K562 (cell line): ENCODE measurements around the gene CITED2. TPM values are rescaled to one million over a fixed set of nuclear protein-coding genes. Genes with fewer than 3 reads are reported as not detected.

Source experiments
- BHLHE40 ChIP-seq: IDR thresholded peaks from 2 replicates; pipeline ENCODE4 v1.6.1; 2011; ENCODE audit warnings: low read length, improper control_type of control experiment
- BRCA1 ChIP-seq, 2 experiments: fragments of 450-650 bp in 1 of 2; sonication (generic) in 1 of 2; formaldehyde crosslinking in 1 of 2; IDR thresholded peaks; 2 replicates each; pipeline versions ENCODE4 v1.5.0 to v1.6.1; 2017 to 2020; ENCODE audit warnings: mild to moderate bottlenecking in 1 of 2, missing genetic modification reagents in 1 of 2
- CAMTA2 ChIP-seq: fragments of 250-450 bp; sonication (Bioruptor Pico); conservative IDR thresholded peaks from 2 replicates; pipeline ENCODE4 v1.5.1; 2022
- CBX2 ChIP-seq: fragments of 200-600 bp; sonication (generic); IDR thresholded peaks from one replicate; pipeline ENCODE4 v1.6.1; 2012; ENCODE audit warnings: mild to moderate bottlenecking, low read length, inconsistent platforms; ENCODE audit not compliant: insufficient read depth, poor library complexity, severe bottlenecking
- CEBPG ChIP-seq, 3 experiments: fragments of 200-800 bp in 1 of 3; sonication (Bioruptor generic) in 1 of 3; sonication (generic) in 1 of 3; formaldehyde crosslinking in 1 of 3; IDR thresholded peaks in 2 of 3; conservative IDR thresholded peaks in 1 of 3; 2 replicates each; pipeline versions ENCODE4 v1.6.1 to v1.8.0; 2016 to 2022; ENCODE audit warnings: missing compliant biosample characterization in 2 of 3, missing genetic modification characterization in 2 of 3, mild to moderate bottlenecking in 1 of 3, missing genetic modification reagents in 1 of 3
- GABPB2 ChIP-seq: fragments of 250-450 bp; sonication (Bioruptor Pico); conservative IDR thresholded peaks from 2 replicates; pipeline ENCODE4 v1.5.1; 2021; ENCODE audit warnings: mild to moderate bottlenecking
- MCM5 ChIP-seq: fragments of 450-650 bp; IDR thresholded peaks from 2 replicates; pipeline ENCODE4 v1.6.1; 2016; ENCODE audit warnings: low read depth
- POLR2AphosphoS5 ChIP-seq: IDR thresholded peaks from 2 replicates; pipeline ENCODE4 v1.6.1; 2011; ENCODE audit warnings: mild to moderate bottlenecking, low read depth, low read length, moderate library complexity; ENCODE audit not compliant: control insufficient read depth, insufficient read depth
- RFX7 ChIP-seq: fragments of 250-450 bp; sonication (Bioruptor Pico); IDR thresholded peaks from 2 replicates; pipeline ENCODE4 v1.5.1; 2021; ENCODE audit warnings: mild to moderate bottlenecking
- SMARCA4 ChIP-seq: fragments of 450-650 bp; IDR thresholded peaks from 2 replicates; pipeline ENCODE4 v1.6.1; 2016
- U2AF1 ChIP-seq: fragments of 200-400 bp; formaldehyde crosslinking; optimal IDR thresholded peaks from 2 replicates; pipeline ENCODE3; 2017; ENCODE audit warnings: mild to moderate bottlenecking, low read depth, low read length, moderate library complexity
- XRCC5 ChIP-seq: fragments of 200-400 bp; formaldehyde crosslinking; IDR thresholded peaks from 2 replicates; pipeline ENCODE4 v1.6.1; 2017; ENCODE audit warnings: low read depth, mild to moderate bottlenecking, low read length
- ZBED1 ChIP-seq: IDR thresholded peaks from 2 replicates; pipeline ENCODE4 v1.6.1; 2014
- ZNF274 ChIP-seq: IDR thresholded peaks from 2 replicates; pipeline ENCODE4 v1.6.1; 2011; ENCODE audit warnings: low read depth, mild to moderate bottlenecking, low read length, moderate library complexity, borderline replicate concordance
- ZNF444 ChIP-seq: fragments of 250-450 bp; sonication (Bioruptor Pico); IDR thresholded peaks from 2 replicates; pipeline ENCODE4 v1.4.0; 2020; ENCODE audit warnings: mild to moderate bottlenecking, moderate library complexity
- polyA plus RNA-seq, 8 experiments: library from polyadenylated mRNA; depleted of rRNA in 4 of 8; stranded (reverse) in 5 of 8; unstranded in 3 of 8; fragments of >200 nt; fragmentation: Nextera tagmentation in 2 of 8; fragmentation: Illumina TruSeq in 1 of 8; extraction: Ambion mirVana in 2 of 8; extraction: Trizol in 1 of 8; gene quantifications; 2 replicates each; pipeline versions ENCODE4 v1.2.1 to v1.2.3, GENCODE V29; 2011 to 2014; ENCODE audit warnings: inconsistent platforms in 1 of 8, missing spikeins in 1 of 8
- total RNA-seq, 7 experiments: library from RNA; depleted of rRNA in 6 of 7; stranded (reverse); fragments of >200 nt in 6 of 7; fragmentation: Illumina TruSeq in 2 of 7; extraction: Trizol in 2 of 7; gene quantifications; 2 replicates each; pipeline versions ENCODE4 v1.2.1 to v1.2.3, GENCODE V29; 2011 to 2021; ENCODE audit warnings: low replicate concordance in 1 of 7
- TF ChIP-seq, protein P1 (sequence below): sonication (generic); formaldehyde crosslinking; IDR thresholded peaks from 2 replicates; pipeline ENCODE4 v1.8.1; 2022; ENCODE audit warnings: missing genetic modification reagents
- TF ChIP-seq, protein P2 (sequence below): conservative IDR thresholded peaks from 2 replicates; pipeline ENCODE4 v1.6.1; 2011; ENCODE audit warnings: low read depth, mild to moderate bottlenecking, low read length; ENCODE audit not compliant: control insufficient read depth
- TF ChIP-seq, protein P3 (sequence below): fragments of 250-450 bp; sonication (Bioruptor Pico); IDR thresholded peaks from 2 replicates; pipeline ENCODE4 v1.8.0; 2022; ENCODE audit warnings: moderate library complexity, mild to moderate bottlenecking, inconsistent platforms
- TF ChIP-seq, protein P4 (sequence below): IDR thresholded peaks from 2 replicates; pipeline ENCODE4 v1.6.1; 2014; ENCODE audit warnings: antibody characterized with exemption
- TF ChIP-seq, protein P5 (sequence below): fragments of 450-650 bp; formaldehyde crosslinking; conservative IDR thresholded peaks from 2 replicates; pipeline ENCODE4 v1.4.0; 2022; ENCODE audit warnings: mild to moderate bottlenecking, missing genetic modification characterization

The CITED2 gene
- total and polyA plus RNA-seq, 9 of the 15 experiments (the other 6 are each of a cell fraction or from before 2014, with no cell fraction given): 0.21 to 86.1 (median 17.5) TPM

GRCh38 chr6:139375226-139376016, 973 bp upstream of the CITED2 start (continued):
- TF ChIP-seq CBX2: no peak
- peak; percentile 77 for TF ChIP-seq POLR2AphosphoS5
- TF ChIP-seq, protein P1, sequence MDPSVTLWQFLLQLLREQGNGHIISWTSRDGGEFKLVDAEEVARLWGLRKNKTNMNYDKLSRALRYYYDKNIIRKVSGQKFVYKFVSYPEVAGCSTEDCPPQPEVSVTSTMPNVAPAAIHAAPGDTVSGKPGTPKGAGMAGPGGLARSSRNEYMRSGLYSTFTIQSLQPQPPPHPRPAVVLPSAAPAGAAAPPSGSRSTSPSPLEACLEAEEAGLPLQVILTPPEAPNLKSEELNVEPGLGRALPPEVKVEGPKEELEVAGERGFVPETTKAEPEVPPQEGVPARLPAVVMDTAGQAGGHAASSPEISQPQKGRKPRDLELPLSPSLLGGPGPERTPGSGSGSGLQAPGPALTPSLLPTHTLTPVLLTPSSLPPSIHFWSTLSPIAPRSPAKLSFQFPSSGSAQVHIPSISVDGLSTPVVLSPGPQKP (CRISPR knock-in tag): no peak
- TF ChIP-seq, protein P2, sequence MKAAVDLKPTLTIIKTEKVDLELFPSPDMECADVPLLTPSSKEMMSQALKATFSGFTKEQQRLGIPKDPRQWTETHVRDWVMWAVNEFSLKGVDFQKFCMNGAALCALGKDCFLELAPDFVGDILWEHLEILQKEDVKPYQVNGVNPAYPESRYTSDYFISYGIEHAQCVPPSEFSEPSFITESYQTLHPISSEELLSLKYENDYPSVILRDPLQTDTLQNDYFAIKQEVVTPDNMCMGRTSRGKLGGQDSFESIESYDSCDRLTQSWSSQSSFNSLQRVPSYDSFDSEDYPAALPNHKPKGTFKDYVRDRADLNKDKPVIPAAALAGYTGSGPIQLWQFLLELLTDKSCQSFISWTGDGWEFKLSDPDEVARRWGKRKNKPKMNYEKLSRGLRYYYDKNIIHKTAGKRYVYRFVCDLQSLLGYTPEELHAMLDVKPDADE: no peak; the same call in 1 of the 2 replicates
- TF ChIP-seq SMARCA4: peak; percentile 44
- 0 out of 2 replicates have a peak, but pooled peaks have one; percentile 4 for TF ChIP-seq ZNF444
- TF ChIP-seq, protein P3, sequence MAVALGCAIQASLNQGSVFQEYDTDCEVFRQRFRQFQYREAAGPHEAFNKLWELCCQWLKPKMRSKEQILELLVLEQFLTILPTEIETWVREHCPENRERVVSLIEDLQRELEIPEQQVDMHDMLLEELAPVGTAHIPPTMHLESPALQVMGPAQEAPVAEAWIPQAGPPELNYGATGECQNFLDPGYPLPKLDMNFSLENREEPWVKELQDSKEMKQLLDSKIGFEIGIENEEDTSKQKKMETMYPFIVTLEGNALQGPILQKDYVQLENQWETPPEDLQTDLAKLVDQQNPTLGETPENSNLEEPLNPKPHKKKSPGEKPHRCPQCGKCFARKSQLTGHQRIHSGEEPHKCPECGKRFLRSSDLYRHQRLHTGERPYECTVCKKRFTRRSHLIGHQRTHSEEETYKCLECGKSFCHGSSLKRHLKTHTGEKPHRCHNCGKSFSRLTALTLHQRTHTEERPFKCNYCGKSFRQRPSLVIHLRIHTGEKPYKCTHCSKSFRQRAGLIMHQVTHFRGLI (CRISPR knock-in tag): no peak
- no peak for TF ChIP-seq MCM5
- peak; percentile 91; the same call in 1 of the 2 replicates for TF ChIP-seq XRCC5
- TF ChIP-seq, protein P4, sequence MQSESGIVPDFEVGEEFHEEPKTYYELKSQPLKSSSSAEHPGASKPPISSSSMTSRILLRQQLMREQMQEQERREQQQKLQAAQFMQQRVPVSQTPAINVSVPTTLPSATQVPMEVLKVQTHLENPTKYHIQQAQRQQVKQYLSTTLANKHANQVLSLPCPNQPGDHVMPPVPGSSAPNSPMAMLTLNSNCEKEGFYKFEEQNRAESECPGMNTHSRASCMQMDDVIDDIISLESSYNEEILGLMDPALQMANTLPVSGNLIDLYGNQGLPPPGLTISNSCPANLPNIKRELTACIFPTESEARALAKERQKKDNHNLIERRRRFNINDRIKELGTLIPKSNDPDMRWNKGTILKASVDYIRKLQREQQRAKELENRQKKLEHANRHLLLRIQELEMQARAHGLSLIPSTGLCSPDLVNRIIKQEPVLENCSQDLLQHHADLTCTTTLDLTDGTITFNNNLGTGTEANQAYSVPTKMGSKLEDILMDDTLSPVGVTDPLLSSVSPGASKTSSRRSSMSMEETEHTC: no peak
- no peak for TF ChIP-seq ZNF274
- no peak for TF ChIP-seq GABPB2
- no peak for TF ChIP-seq BRCA1 (IDR thresholded peaks at IDR 0.05)
- no peak for TF ChIP-seq BRCA1 (CRISPR knock-in tag; IDR thresholded peaks at IDR 0.05)
- TF ChIP-seq U2AF1: no peak
- TF ChIP-seq ZBED1: peak; percentile 55; the same call in 1 of the 2 replicates
- TF ChIP-seq, protein P5, sequence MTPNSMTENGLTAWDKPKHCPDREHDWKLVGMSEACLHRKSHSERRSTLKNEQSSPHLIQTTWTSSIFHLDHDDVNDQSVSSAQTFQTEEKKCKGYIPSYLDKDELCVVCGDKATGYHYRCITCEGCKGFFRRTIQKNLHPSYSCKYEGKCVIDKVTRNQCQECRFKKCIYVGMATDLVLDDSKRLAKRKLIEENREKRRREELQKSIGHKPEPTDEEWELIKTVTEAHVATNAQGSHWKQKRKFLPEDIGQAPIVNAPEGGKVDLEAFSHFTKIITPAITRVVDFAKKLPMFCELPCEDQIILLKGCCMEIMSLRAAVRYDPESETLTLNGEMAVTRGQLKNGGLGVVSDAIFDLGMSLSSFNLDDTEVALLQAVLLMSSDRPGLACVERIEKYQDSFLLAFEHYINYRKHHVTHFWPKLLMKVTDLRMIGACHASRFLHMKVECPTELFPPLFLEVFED (CRISPR knock-in tag): 0 out of 2 replicates have a peak, but pooled peaks have one; percentile 13
- TF ChIP-seq BHLHE40: peak; percentile 93
- no peak; the same call in 1 of the 2 replicates for TF ChIP-seq CEBPG (CRISPR knock-in tag; IDR thresholded peaks at IDR 0.05)
- TF ChIP-seq CEBPG (tag; conservative IDR thresholded peaks at IDR 0.05 in 1 of 2, IDR thresholded peaks at IDR 0.05 in 1 of 2): no peak
- peak; percentile 86; the same call in 1 of the 2 replicates for TF ChIP-seq CAMTA2 (CRISPR knock-in tag)
- peak; percentile 73; the same call in 1 of the 2 replicates for TF ChIP-seq RFX7
